Ishikawa (cell line): Measurements from ENCODE around the gene DZIP1L.

ENCODE experiments used
- CEBPB ChIP-seq: IDR thresholded peaks from 2 replicates; pipeline ENCODE4 v1.6.1; 2012
- CREB1 ChIP-seq: IDR thresholded peaks from 2 replicates; pipeline ENCODE4 v1.6.1; 2012; ENCODE audit warnings: low read depth
- EGR1 ChIP-seq: IDR thresholded peaks from 2 replicates; pipeline ENCODE4 v1.6.1; 2012
- EP300 ChIP-seq: IDR thresholded peaks from 2 replicates; pipeline ENCODE4 v1.6.1; 2012; ENCODE audit warnings: borderline replicate concordance
- FOXM1 ChIP-seq: IDR thresholded peaks from 2 replicates; pipeline ENCODE4 v1.6.1; 2012; ENCODE audit warnings: low read depth, borderline replicate concordance
- NFIC ChIP-seq: IDR thresholded peaks from 2 replicates; pipeline ENCODE4 v1.6.1; 2012
- RAD21 ChIP-seq: IDR thresholded peaks from 2 replicates; pipeline ENCODE4 v1.6.1; 2012; ENCODE audit warnings: low read depth
- TAF1 ChIP-seq: IDR thresholded peaks from 2 replicates; pipeline ENCODE4 v1.6.1; 2012; ENCODE audit warnings: low read depth, mild to moderate bottlenecking
- TCF12 ChIP-seq: IDR thresholded peaks from 2 replicates; pipeline ENCODE4 v1.6.1; 2012; ENCODE audit warnings: low read depth
- TEAD4 ChIP-seq: IDR thresholded peaks from 2 replicates; pipeline ENCODE4 v1.6.1; 2012
- YY1 ChIP-seq: IDR thresholded peaks from 2 replicates; pipeline ENCODE4 v1.6.1; 2012; ENCODE audit warnings: low read depth
- TF ChIP-seq, protein P1 (sequence below): IDR thresholded peaks from 2 replicates; pipeline ENCODE4 v1.6.1; 2012; ENCODE audit warnings: low read depth, mild to moderate bottlenecking
- TF ChIP-seq, protein P2 (sequence below): IDR thresholded peaks from 2 replicates; pipeline ENCODE4 v1.6.1; 2012
- TF ChIP-seq, protein P3 (sequence below): IDR thresholded peaks from 2 replicates; pipeline ENCODE4 v1.6.1; 2012

- no peak for TF ChIP-seq CEBPB
- TF ChIP-seq EP300, result no peak
- TF ChIP-seq TAF1, result no peak
- TF ChIP-seq NFIC, result no peak
- TF ChIP-seq CREB1, result no peak
- TF ChIP-seq FOXM1, result no peak
- no peak for TF ChIP-seq YY1
- no peak for TF ChIP-seq EGR1
- TF ChIP-seq, protein P1, sequence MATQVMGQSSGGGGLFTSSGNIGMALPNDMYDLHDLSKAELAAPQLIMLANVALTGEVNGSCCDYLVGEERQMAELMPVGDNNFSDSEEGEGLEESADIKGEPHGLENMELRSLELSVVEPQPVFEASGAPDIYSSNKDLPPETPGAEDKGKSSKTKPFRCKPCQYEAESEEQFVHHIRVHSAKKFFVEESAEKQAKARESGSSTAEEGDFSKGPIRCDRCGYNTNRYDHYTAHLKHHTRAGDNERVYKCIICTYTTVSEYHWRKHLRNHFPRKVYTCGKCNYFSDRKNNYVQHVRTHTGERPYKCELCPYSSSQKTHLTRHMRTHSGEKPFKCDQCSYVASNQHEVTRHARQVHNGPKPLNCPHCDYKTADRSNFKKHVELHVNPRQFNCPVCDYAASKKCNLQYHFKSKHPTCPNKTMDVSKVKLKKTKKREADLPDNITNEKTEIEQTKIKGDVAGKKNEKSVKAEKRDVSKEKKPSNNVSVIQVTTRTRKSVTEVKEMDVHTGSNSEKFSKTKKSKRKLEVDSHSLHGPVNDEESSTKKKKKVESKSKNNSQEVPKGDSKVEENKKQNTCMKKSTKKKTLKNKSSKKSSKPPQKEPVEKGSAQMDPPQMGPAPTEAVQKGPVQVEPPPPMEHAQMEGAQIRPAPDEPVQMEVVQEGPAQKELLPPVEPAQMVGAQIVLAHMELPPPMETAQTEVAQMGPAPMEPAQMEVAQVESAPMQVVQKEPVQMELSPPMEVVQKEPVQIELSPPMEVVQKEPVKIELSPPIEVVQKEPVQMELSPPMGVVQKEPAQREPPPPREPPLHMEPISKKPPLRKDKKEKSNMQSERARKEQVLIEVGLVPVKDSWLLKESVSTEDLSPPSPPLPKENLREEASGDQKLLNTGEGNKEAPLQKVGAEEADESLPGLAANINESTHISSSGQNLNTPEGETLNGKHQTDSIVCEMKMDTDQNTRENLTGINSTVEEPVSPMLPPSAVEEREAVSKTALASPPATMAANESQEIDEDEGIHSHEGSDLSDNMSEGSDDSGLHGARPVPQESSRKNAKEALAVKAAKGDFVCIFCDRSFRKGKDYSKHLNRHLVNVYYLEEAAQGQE, result no peak
- no peak for TF ChIP-seq RAD21
- TF ChIP-seq TEAD4, result no peak
- TF ChIP-seq, protein P2, sequence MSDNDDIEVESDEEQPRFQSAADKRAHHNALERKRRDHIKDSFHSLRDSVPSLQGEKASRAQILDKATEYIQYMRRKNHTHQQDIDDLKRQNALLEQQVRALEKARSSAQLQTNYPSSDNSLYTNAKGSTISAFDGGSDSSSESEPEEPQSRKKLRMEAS, result no peak
- TF ChIP-seq, protein P3, sequence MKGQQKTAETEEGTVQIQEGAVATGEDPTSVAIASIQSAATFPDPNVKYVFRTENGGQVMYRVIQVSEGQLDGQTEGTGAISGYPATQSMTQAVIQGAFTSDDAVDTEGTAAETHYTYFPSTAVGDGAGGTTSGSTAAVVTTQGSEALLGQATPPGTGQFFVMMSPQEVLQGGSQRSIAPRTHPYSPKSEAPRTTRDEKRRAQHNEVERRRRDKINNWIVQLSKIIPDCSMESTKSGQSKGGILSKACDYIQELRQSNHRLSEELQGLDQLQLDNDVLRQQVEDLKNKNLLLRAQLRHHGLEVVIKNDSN, result no peak
- no peak for TF ChIP-seq TCF12
Measured at GRCh38 chr3:138059261-138059660, 56.1 kb downstream of the DZIP1L start.
